H1 (cell line): Measurements from ENCODE around the gene FASTKD1. TPM values are rescaled to one million over a fixed set of nuclear protein-coding genes. Genes with fewer than 3 reads are reported as not detected.

Experiments used
- ASH2L ChIP-seq: fragments of 200-600, 300-600 bp; sonication (generic); IDR thresholded peaks from one replicate; pipeline ENCODE4 v1.7.1; 2017; ENCODE audit warnings: low read length
- CEBPB ChIP-seq: IDR thresholded peaks from 2 replicates; pipeline ENCODE4 v1.6.1; 2012; ENCODE audit warnings: low read depth, low read length
- CHD7 ChIP-seq: fragments of 300-600 bp; sonication (generic); IDR thresholded peaks from 2 replicates; pipeline ENCODE4 v1.7.1; 2012; ENCODE audit warnings: low read length, moderate library complexity, mild to moderate bottlenecking, inconsistent platforms; ENCODE audit not compliant: insufficient replicate concordance
- E2F6 ChIP-seq: IDR thresholded peaks from 2 replicates; pipeline ENCODE4 v1.6.1; 2012; ENCODE audit warnings: inconsistent platforms
- EZH2 ChIP-seq: fragments of 200-600 bp; sonication (generic); IDR thresholded peaks from 2 replicates; pipeline ENCODE4 v1.7.1; 2012; ENCODE audit warnings: low read depth, mild to moderate bottlenecking, moderate library complexity, low read length, inconsistent platforms; ENCODE audit not compliant: severe bottlenecking
- GTF2F1 ChIP-seq: IDR thresholded peaks from 2 replicates; pipeline ENCODE4 v1.6.1; 2012; ENCODE audit warnings: low read depth, low read length, improper control_type of control experiment, borderline replicate concordance
- JUND ChIP-seq: IDR thresholded peaks from 2 replicates; pipeline ENCODE4 v1.6.1; 2011; ENCODE audit warnings: mild to moderate bottlenecking, improper control_type of control experiment, low read length
- KDM4A ChIP-seq: IDR thresholded peaks from one replicate; pipeline ENCODE4 v1.7.1; 2012; ENCODE audit warnings: low read depth, mild to moderate bottlenecking, moderate library complexity, low read length, inconsistent platforms; ENCODE audit not compliant: severe bottlenecking
- RAD21 ChIP-seq, 2 experiments: IDR thresholded peaks in 1 of 2; conservative IDR thresholded peaks in 1 of 2; 2 replicates each; pipeline ENCODE4 v1.6.1; 2011; ENCODE audit warnings: low read depth in 2 of 2, low read length in 2 of 2, improper control_type of control experiment in 1 of 2, inconsistent platforms in 1 of 2, mild to moderate bottlenecking in 1 of 2, moderate library complexity in 1 of 2
- SAP30 ChIP-seq: fragments of 300-600 bp; sonication (generic); IDR thresholded peaks from 2 replicates; pipeline ENCODE4 v1.7.1; 2012; ENCODE audit warnings: low read length, moderate library complexity, mild to moderate bottlenecking, inconsistent platforms; ENCODE audit not compliant: insufficient read depth, insufficient replicate concordance
- ZNF274 ChIP-seq: IDR thresholded peaks from 2 replicates; pipeline ENCODE4 v1.7.0; 2012; ENCODE audit warnings: low read length, borderline replicate concordance; ENCODE audit errors: extremely low read depth
- polyA plus RNA-seq, 7 experiments: library from polyadenylated mRNA; depleted of rRNA in 3 of 7; stranded (reverse) in 5 of 7; unstranded in 2 of 7; fragments of >200 nt in 5 of 7; fragments of 200-250 nt in 2 of 7; gene quantifications; 1 replicate in 5 of 7; 2 replicates in 1 of 7; 4 replicates in 1 of 7; pipeline versions ENCODE4 v1.2.1 to v1.2.3, GENCODE V29; 2011 to 2013; ENCODE audit warnings: missing spikeins in 2 of 7, mixed read lengths in 2 of 7
- total RNA-seq: library from RNA; stranded (reverse); fragmentation: NEBNext Ultra II Directional; extraction: Animal tissue kit (Norgen Biotek cat#: 25700); gene quantifications from 2 replicates; pipeline ENCODE4 v1.2.1, GENCODE V29; 2021

FASTKD1 gene
- total and polyA plus RNA-seq, 2 of the 8 experiments (the other 6 are each of a cell fraction or from before 2014, with no cell fraction given): 18.7 to 70.8 TPM

GRCh38 chr2:169565686-169566085, 8.0 kb downstream of the FASTKD1 start (continued):
- TF ChIP-seq CHD7: no peak
- no peak for TF ChIP-seq RAD21 (IDR thresholded peaks at IDR 0.05 in 1 of 2, conservative IDR thresholded peaks at IDR 0.05 in 1 of 2; ENCODE audit: low read depth in 2 of 2, low read length in 2 of 2)
- no peak for TF ChIP-seq ASH2L
- TF ChIP-seq CEBPB: no peak
- TF ChIP-seq SAP30: no peak
- no peak for TF ChIP-seq E2F6
- TF ChIP-seq KDM4A: no peak
- TF ChIP-seq EZH2: no peak
- no peak for TF ChIP-seq ZNF274
- TF ChIP-seq GTF2F1: no peak
- no peak for TF ChIP-seq JUND
